ENCODE results near the gene KAZN.

KAZN gene

GRCh38 chr1:14925336-14926136 lies 327.1 kb downstream of the KAZN start:
- Histone ChIP-seq H3K79me2 (ENCODE audit: control insufficient read depth, low read length) (no peaks in the 10 kb centered on the region), H3K27me3 (ENCODE audit: control insufficient read depth, low read length) (no peaks in the 10 kb centered on the region), H3K9me3 (ENCODE audit: control insufficient read depth, insufficient read depth, low read length) (no peaks in the 10 kb centered on the region), H3K36me3 (ENCODE audit: control insufficient read depth, low read length) (no peaks in the 10 kb centered on the region), H3K4me3 (ENCODE audit: low read length) (no peak overlapping the region), H3K9me2 (replicated peaks; ENCODE audit: control insufficient read depth, low read length) (no peaks in the 10 kb centered on the region), H3K27ac (ENCODE audit: low read depth, low read length) (no peak overlapping the region), H3K4me2 (ENCODE audit: low read length) (no peak overlapping the region), H4K20me1 (ENCODE audit: control insufficient read depth, insufficient read depth, low read depth, low read length) (no peaks in the 10 kb centered on the region), H3K4me1 (ENCODE audit: control insufficient read depth, low read length) (no peaks in the 10 kb centered on the region), H3F3A (ENCODE audit: control insufficient read depth, insufficient read depth) (no peaks in the 10 kb centered on the region)
- no peak for TF ChIP-seq CTCF (IDR thresholded peaks at IDR 0.05; ENCODE audit: low read depth, low read length, poor library complexity, severe bottlenecking)
- no peak for TF ChIP-seq EZH2phosphoT487 (IDR thresholded peaks at IDR 0.05; ENCODE audit: borderline replicate concordance, low read length)

DNA sequence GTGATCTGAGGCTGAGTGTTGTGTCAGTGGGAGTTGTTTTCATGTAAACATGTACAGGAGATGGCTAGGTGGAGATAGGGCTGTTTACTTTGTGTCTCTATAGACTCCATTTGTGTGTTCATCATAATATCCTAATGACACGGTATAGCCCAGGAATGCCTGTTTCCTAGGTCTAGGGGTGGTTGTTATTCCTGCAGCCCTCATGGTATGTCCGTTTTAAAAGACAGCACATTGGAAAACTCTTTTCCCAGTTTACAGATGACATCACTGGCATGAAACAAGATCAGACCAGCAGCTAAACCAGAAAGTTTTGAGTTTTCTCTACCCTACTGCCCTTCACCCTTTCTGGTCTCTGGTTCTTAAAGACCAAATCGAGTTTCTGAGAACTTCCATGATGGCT lies 327.7 kb downstream of the KAZN start:
- Histone ChIP-seq H3K4me2 (ENCODE audit: low read length) (no peak overlapping the region), H3F3A (ENCODE audit: control insufficient read depth, insufficient read depth) (no peaks in the 10 kb centered on the region), H3K27ac (ENCODE audit: low read depth, low read length) (no peak overlapping the region), H3K9me2 (replicated peaks; ENCODE audit: control insufficient read depth, low read length) (no peaks in the 10 kb centered on the region), H3K4me1 (ENCODE audit: control insufficient read depth, low read length) (no peaks in the 10 kb centered on the region), H3K27me3 (ENCODE audit: control insufficient read depth, low read length) (no peaks in the 10 kb centered on the region), H3K4me3 (ENCODE audit: low read length) (no peak overlapping the region), H3K79me2 (ENCODE audit: control insufficient read depth, low read length) (no peaks in the 10 kb centered on the region), H3K9me3 (ENCODE audit: control insufficient read depth, insufficient read depth, low read length) (no peaks in the 10 kb centered on the region), H3K36me3 (ENCODE audit: control insufficient read depth, low read length) (no peaks in the 10 kb centered on the region), H4K20me1 (ENCODE audit: control insufficient read depth, insufficient read depth, low read depth, low read length) (no peaks in the 10 kb centered on the region)
- TF ChIP-seq CTCF (IDR thresholded peaks at IDR 0.05; ENCODE audit: low read depth, low read length, poor library complexity, severe bottlenecking) = no peak
- no peak for TF ChIP-seq EZH2phosphoT487 (IDR thresholded peaks at IDR 0.05; ENCODE audit: borderline replicate concordance, low read length)

DNA sequence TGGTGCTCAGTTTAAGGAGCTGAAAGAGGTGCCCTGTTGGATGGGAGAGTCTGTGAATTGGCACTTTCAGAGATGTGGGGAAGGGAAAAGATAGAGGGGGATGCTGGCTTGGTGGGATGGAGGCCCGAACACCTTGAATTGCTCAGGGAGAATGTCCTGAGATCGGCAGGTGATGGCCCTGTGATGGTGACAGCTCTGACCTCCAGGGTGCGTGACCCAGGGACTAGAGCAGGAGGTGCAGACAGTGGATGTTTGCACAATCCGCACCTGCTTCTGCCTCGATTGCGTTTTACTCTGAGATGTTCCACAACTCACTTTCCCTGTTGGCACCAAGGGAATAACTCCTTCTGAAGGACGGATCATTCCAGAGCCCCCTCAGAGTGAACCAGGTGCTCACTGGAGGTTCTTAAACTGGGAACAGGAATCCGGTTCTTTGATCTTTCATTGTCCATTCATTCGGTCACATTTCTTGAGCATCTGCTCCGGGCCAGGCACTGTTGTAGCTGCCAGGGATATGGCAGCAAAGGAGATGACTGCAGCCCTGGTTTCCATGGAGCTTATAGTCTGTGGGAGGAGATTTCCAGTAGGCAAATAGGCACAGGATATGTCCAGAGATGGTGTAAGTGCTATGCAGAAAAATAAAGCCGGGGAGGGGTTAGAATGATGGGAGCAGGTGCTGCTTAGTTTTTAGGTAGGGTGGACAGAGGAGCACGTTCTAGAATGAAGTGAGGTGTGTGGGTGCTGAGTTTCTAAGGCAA lies 328.5 kb downstream of the KAZN start:
- no peaks in the 10 kb centered on the region for H3K79me2 ChIP-seq (ENCODE audit: control insufficient read depth, low read length)
- H3K27me3 ChIP-seq (ENCODE audit: control insufficient read depth, low read length) = no peaks in the 10 kb centered on the region
- no peaks in the 10 kb centered on the region for H3K4me1 ChIP-seq (ENCODE audit: control insufficient read depth, low read length)
- no peaks in the 10 kb centered on the region for H3K36me3 ChIP-seq (ENCODE audit: control insufficient read depth, low read length)
- H3K4me3 ChIP-seq (ENCODE audit: low read length) = no peak overlapping the region
- no peak for TF ChIP-seq CTCF (IDR thresholded peaks at IDR 0.05; ENCODE audit: low read depth, low read length, poor library complexity, severe bottlenecking)
- TF ChIP-seq EZH2phosphoT487 (IDR thresholded peaks at IDR 0.05; ENCODE audit: borderline replicate concordance, low read length) = no peak
- no peak overlapping the region for H3K27ac ChIP-seq (ENCODE audit: low read depth, low read length)
- H3K9me2 ChIP-seq (replicated peaks; ENCODE audit: control insufficient read depth, low read length) = no peaks in the 10 kb centered on the region
- H4K20me1 ChIP-seq (ENCODE audit: control insufficient read depth, insufficient read depth, low read depth, low read length) = no peaks in the 10 kb centered on the region
- no peaks in the 10 kb centered on the region for H3K9me3 ChIP-seq (ENCODE audit: control insufficient read depth, insufficient read depth, low read length)
- no peak overlapping the region for H3K4me2 ChIP-seq (ENCODE audit: low read length)
- H3F3A ChIP-seq (ENCODE audit: control insufficient read depth, insufficient read depth) = no peaks in the 10 kb centered on the region
